Hippocampal formation (tissue), 2 donors: ENCODE data around the gene RGS6.

ENCODE experiments used
- DNase-seq, 2 donors: peaks; one replicate each; lab custom pipeline; 2025; lab: John Stamatoyannopoulos, UW

RGS6 gene

DNA sequence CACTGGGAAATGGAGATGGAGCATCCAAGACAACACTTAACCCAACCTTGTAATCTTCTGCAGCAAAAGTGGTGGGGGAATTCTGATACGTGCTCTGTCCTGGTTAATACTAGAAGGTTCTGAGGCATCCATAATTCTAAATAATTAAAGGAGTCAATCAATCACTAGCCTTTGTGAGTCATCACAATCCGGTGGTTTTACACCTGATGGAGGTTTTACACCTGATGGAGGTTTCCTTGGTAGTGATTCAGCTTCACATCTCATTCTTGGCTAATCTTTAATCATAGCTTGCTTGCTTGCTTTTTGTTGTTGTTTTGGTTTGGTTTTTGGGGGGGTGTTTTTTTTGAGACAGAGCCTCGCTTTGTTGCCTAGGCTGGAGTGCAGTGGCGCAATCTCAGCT is 618.3 kb downstream of the RGS6 start:
- DNase-seq = no peak

DNA sequence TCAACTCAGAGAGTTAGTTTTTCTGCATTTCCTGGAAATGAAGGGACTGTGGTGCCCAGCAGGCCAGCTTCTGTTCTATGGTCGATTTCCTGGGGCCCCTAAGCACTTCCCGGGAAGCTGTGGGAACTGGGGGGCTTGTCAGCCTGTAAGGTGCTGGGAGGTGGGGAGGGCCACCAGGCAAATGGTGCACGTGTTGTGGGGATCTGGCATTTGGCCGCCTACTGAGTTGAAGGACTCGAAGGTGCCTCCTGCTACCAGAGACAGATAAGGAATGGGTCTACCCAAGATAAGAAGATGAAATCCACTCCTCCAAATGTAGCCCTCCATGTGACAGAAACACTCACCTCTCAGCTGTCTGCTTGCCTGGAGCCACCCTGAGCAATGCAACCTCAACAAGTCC is 620.0 kb downstream of the RGS6 start:
- DNase-seq = no peak

DNA sequence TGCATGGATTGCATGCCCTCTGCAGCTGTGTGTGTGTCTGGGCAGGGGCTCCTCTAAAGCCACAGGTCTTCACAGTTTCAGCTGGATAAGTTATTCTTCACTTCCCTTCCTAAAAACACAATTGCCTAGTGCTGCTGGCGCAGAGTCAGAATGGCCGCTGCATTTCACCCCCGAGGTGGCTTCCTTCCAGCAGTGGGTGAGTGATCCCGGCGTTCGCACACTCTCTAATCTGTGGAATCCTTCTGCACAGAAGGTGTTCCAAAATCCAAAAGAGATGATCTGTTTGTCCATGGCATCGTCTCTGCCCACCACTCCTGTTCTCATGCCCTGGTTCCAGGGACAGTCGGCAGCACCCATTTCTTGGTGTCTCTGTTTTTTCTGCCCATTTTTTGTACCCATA is 620.9 kb downstream of the RGS6 start:
- DNase-seq = no peak

DNA sequence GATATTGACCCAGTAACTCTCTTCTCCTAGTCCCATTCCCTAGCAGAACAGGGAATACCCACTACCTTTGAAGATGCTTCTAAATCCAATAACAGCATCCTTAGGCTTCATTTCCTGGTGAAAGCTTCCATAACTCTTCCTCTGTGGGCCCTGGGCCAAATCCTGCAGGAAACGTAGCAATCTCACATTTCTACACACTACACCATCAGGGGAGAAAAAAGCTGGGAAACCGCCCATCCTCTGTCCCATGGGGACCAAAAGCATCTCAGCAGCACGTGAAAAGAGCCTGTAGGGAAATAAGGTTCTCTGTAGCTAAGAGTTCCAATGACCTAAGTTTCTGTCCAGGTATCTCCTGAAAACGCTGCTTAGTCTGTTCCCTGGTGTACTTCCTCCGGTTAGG is 621.4 kb downstream of the RGS6 start:
- no peak for DNase-seq

DNA sequence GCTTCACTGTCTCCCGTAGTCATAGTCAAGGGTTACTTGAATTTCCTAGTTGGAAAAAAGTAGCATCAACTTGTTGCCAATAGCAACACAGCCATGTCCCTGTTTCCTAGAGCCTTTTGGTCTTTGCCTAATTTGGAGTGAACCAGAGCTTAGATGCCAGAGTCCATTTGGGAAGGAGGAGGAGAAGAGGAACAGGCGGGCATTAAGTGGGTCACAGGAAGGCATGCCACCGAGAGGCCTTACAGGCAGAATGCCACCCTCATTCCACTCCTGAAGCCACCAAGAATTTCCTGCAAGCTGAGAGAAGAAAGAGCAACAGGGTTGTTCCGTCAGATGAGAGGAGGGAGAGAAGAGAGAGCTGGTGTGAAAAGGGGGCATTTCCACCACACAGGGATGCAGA is 622.2 kb downstream of the RGS6 start:
- no peak for DNase-seq

DNA sequence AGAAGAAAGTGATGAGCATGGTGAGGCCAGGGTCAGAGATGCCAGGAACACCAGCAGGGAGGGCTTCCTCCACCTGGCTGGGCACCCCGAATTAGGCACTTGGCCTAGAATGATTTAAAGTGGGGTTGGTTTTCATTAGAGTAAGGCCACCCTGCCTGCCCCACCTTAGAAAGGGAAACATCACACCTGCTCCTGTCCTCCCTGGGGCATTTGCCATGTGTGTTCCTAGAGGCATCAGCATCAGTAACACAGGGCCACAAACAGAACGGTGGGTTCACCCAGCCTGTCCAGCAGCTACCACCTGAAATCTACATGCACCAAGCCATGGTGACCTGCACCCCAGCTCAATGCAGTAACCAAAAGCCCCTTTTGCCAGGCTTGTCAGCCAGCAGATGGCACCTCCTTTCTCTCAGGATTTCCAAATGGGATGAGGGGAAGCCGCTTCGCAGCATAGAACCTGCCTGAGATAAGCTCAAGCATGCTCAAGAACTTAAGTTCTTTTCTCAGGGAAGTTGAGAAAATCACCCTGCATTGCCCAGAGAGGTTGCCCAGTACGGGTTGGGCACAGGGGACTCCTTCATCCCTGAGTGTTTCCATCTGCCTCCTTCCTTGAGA is 622.9 kb downstream of the RGS6 start:
- peak in 1 of 2 donors; percentile 27 for DNase-seq

DNA sequence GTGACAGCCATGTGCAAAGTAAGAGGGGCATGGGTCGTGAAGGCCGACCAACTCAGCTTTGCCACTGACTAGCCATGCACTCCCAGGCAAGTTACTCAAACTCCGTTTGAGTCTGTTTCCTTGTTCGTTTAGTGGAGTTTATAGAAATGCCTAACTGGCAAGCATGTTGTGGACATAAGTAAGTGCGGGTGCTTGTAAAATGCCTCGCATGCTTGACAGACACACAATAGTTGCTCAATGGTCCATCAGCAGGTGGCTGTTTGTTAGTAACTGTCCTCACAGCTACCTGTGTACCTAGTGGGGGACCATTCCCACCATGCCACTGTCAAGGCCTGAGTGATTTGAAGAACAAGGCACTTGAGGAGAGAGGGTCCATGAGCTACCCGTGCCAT is 623.4 kb downstream of the RGS6 start:
- no peak for DNase-seq

DNA sequence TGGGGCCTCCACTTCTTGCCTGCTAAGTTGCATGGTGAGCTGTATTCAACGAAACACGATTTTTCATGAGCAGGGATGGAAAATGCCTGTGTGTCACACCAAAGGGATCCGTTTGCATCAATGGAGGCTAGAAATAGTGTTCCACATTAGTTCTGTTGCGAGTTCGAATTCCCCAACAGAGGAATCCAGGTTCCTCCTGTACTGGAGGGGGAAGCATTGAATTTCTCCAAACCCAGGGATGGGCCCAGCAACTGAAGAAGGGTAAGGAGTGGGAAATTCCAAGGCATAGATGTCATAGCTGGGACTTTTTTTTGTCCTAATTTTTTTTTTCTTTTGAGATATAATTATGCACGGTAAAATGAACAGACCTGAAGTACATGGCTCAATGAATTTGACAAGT is 625.4 kb downstream of the RGS6 start:
- no peak for DNase-seq

DNA sequence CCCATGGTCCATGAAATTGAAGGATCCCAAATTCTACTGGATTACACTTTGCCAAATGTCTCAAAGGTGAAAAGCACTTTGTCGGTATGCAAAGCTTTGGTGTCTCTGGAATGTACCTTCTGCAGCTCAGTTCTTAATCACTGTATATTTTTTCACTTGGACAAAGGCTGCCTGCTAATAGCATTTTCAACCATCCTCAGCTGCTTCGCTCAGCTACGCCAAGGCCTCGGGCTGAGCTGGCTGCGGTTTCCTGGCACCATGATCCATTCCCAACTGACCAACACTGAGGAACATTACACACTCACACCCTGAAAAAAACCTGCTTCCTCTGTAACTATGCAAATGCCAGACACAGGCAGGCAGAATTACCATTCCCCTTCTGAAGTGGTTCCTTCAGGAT is 626.5 kb downstream of the RGS6 start:
- no peak for DNase-seq

DNA sequence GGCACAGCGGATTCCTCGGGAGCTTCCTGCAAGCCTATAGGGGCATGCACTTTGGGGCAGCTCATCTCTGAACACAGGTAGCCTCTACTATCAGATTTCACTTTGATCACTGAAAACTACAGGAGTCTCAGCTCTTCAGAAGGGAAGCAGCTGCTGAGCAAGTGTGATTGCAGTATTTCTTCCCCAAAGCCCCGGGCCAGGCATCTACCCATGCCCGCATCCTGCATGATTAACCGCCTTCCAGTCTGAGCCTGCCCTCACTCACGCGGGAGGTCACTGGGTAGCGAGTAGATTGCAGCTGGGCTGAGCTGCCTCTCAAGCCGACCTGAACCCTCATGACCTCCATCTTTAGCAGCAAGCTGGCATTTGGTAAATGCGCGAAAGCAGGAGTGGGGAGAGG is 627.0 kb downstream of the RGS6 start:
- DNase-seq = no peak

DNA sequence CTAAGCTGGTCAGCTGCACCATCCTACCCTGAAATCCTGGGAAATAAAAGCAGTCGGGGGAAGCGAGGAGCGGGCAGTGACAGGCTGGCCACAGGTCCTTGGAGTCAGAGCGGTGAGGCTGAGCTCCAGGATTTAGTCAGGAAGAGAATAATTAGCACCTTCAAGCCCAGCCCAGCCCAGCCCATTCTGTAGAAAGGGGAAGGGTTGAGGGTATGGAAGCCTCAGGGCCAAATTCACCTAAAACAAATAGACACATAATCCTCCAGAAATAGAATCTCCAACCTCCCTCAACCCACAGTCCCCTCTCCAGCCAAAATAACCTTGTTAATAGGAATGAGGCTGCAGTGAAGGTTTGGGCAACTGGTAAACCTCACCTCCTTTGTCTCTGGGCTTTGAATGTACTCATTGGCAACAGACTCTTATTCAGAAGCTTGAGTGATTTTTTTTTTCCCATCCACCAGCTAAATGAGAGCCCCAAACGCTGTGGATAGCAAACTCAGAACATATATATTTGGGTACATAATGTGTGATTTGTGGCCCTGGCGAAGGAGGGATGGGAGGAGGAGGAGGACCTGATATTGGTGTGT is 627.5 kb downstream of the RGS6 start:
- no peak for DNase-seq

DNA sequence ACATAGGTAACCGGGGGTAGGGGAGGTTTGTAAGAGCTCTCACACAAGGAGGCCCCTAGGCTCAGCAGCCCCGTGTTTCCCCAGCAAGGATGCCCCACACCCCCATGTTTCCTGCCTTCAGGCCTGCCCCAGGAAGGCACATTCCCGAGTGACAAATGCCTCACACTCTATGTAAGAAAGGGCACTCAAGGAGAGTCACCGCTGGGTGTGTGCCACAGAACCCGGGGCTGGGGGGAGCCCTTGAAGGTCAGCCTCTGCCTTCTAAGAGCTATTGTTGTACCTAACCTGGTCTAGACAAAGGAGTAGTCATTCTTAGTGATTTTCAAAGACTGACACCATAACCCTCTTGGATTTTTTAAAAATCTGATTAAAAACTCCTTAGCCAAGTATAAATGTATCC is 628.1 kb downstream of the RGS6 start:
- no peak for DNase-seq

DNA sequence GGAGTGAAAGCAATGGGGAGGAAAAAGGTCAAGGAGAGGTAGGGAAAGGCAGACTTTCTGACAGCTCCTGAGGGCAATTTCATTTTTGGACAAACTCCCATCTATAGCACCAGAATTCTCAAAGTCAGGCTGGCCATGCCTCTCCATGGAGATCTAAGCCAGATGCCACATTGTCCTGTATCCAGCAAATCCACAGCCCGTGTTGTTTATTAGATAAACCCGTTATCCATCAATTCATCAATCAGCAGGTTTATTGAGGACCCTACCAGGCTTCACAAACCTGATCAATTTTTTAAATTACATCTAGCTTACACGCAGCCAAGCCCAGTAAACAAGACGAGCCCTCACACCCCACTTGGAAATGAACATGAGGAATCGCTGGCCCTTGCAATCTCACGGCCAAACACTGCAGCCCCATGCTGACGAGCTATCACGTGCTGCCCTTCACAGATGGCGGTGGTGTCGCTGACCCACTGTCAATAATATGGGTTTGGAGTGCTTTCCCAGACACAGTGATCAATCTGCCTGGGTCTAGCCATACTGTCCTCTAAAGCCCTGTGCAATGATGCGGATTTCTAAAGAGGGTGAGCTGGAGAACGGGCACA is 628.8 kb downstream of the RGS6 start:
- DNase-seq = no peak

DNA sequence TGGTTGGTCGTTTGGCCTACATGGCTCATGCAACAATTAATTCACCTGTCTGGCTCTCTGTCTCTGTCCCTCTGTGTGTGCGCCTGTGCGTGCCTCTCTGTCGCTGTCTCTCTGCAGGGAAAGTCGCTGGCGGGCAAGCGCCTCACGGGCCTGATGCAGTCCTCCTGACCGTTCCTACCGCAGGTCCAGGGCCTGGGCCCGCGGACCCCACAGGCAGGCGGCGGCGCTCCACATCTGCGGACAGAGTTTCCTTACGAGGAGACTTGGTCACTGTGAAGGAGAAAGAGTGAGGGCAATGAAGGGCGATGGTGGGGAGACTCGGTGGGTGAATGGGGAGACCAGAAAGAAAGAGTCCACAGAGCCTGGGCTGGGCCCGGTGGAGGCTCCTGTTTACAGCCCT is 630.1 kb downstream of the RGS6 start:
- no peak for DNase-seq

DNA sequence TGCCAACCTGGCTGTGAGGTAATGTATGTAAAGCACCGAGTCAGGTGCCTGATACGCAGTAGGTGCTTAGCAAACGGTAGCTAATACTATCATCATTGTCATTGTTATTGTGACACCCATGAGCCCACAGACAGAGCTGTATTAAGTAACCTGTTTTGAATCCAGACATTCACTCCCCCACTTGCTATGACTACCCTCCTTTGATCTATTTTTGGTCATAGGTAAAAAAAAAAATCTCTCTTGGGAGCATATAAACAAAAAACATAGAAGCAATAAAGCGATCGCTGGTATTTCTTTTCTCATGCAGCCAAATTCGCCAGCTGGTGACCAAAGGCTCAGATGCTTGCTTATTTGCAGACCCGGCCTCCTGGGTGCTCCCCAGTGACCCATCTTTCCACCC is 631.4 kb downstream of the RGS6 start:
- no peak for DNase-seq

DNA sequence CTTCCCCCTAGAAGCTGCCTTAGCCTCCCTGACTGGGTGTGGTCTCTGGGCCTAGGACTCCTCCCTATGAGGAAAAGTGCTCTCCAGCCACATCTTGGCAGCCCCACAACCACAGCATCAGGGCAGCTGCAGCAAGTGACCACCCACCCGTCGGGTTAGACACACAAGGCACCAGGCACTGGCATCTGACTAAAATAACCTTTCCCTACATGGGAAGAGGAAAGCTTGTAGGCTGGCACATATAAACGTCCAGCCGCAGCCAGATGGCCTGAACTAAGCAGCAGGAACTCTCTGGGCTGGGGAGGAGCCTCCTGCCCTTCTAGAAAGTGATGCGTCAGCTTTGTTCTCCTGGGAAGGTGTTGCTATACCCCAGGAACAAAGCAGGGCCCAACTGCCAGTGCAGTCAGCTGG is 632.9 kb downstream of the RGS6 start:
- DNase-seq = no peak

DNA sequence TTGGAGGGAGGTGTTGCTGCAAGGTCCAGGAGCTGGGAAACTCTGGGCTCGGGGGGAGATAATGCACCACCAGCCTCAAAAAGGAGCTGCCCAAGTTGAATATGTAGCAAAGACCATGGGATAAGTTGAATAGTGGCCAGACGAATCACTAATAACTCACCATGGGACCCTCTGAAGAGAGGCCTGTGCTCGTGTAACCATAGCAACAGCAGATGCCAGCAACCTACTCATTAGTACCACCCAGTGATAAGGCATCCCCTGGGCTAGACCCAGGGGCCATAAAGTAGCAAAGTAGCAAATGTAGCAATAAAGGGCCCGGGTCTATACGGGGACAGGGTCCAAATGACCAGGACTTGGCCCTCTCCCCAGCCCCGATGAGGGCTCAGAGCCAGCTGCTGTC is 633.7 kb downstream of the RGS6 start:
- DNase-seq = no peak

DNA sequence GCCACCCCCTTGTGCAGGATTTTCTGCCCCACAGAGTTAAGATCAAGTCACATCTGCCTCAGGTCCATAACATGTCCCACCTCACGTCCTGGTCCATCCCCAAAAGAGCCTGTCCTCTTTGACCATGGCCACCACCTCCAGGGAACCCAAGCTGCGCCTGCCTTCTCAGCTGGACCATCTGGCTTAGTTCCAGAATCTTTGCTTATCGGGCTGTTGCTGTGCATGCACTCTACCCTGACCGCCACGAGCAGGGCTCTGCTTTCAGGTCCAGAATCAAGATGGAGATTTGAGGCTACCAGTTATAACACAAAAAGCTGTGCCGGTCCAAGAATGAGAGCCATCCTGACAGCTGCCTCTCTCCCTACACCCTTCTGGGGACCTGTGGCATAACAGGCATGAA is 635.0 kb downstream of the RGS6 start:
- no peak for DNase-seq

DNA sequence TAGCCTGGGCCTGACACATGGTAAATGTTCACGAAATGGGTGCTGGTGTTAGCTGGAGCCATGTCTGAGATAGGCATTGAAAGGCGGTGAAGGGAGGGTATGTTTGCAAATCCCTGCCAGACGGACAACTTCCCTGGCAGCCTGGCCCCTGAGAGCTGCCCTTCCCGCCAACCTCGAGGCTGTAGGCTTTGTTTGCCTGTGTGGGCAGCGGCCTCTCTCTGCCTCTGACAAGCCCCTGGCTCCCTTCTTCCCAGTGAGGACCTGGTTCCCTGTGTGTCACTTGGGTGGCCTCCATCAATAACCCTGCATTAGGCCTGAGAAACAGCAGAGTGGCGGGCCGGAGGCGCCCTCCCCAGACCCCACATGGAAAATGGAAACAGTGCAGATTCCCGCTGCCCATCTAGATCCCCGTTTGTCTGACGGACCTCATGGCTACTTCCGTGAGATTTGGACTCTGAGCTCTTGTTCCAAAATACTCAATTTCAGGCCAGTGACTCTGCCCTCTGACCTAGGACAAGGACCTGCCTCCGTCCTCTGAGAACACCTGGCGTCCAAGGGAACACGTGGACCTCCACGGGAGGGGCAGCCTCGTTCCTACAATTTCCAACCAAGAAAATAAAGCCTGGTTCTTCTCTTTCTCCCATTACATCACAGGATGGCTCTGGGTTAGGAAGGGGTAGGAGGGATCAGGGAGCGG is 636.2 kb downstream of the RGS6 start:
- no peak for DNase-seq

DNA sequence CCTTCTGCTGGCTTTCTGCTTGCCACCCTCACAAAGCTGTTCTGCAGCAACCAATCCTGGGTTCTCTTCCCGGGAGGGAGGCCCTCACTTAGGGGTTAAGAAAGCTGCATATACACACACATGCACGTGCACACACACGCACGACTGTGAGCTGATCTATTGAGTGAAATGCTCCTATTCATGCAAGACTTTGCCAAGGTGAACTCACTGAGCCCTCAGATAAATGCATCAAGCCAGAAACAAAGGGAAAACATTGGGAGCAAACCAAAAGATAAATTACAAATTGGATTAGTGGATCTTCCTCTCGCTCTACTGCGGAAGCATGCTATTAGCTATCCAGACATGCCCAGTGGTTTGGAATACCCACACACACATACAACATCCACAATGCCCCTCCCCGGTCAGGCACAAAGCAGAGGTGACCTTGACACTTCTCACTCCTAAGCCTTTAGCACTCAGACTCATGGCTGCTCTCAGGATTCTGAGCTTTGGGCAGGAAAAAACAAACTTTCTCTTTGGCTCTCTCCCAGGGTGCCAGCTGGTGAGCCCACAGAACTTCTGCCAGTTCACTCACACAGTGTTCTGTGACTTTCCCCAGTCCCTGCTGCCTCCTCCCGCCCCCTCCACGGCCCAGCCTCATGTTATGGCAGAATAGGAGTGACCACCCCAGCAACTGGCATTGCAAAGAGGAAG is 641.6 kb downstream of the RGS6 start:
- no peak for DNase-seq

DNA sequence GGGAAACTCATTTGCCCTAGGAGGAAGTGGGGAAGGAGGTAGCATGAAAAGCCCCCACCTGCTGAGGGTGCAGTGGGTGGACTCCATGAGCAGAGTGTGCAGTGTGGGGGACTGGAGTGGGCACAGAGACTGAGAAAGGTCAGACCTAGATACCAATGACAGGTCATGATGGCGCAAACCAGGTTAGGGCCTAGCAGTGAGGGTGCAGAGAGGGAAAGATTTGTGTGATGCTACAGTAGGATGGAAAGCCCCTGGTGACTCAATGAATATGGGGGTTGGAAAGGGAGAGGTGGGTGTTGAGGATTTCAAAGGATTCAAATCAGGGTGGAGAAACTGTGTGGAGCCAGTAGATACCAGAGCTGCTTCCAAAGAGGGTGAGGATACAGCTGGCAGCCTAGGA is 642.5 kb downstream of the RGS6 start:
- no peak for DNase-seq

DNA sequence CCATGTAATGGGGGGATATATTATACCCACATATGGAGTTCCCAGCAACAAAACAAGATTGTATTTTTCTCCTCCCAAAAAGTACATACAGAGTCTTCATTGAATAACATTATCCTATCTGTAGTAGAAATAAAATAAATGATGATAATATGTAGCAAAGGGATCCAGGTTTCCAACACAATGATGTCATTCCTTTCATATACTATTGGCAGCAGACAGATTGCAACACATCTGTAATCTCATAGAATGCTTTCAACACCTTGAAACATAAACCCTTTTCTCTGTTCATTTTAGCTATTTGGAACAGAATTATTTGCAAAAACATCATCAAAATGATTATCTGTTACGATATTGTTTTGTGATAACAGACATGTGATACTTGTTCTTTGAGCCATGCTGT is 644.0 kb downstream of the RGS6 start:
- no peak for DNase-seq

DNA sequence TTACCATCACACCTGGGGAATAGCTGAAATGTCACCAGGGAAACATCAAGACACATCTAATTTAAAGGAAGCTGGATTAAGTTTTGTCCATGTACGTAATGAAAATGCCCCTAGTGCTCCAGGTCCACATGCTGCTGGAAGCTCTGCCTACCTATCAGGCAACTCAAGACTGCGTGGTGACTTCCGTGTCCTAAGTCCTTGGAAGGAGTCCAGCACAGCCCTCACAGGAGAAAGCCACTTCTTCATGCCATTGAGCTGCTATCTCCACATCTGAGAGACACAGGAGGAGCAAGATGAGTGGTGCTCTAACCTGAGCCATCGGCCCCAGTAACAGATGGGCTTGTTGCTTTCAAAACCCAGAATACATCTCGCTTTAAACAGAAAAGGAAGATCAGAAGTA is 645.3 kb downstream of the RGS6 start:
- no peak for DNase-seq
